ENCODE measurements around the gene IRGC. TPM values are rescaled to one million over a fixed set of nuclear protein-coding genes. Genes with fewer than 3 reads are reported as not detected.

The IRGC gene
- polyA plus RNA-seq, 1 experiment, result not detected

DNA sequence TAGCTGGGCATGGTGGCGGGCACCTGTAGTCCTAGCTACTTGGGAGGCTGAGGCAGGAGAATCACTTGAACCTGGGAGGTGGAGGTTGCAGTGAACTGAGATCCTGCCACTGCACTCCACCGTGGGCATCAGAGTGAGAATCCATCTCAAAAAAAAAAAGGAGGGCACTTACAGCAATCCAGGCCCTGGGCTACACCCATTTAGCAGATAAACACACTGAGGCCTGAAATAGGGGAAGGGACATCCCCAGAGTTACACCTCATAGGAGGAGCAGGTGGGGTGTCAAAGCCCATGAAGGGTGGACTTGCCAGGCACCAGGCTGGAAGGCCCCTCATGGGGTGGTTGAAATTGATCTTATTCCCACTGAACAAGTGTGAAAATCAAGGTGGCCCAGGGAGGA is 32.0 kb upstream of the IRGC start:
- no peaks in the 10 kb centered on the region for H3K27me3 ChIP-seq (ENCODE audit: control insufficient read depth, insufficient read depth, low read length)
- POLR2A ChIA-PET, result no interaction called here
- no peak overlapping the region for H3K4me3 ChIP-seq (ENCODE audit: low read depth, low read length)
- TF ChIP-seq CTCF (IDR thresholded peaks at IDR 0.05; ENCODE audit: insufficient read depth, low read depth, low read length), result no peak
- H3K36me3 ChIP-seq (ENCODE audit: control insufficient read depth, insufficient read depth, low read length), result no peaks in the 10 kb centered on the region
- no peak for DNase-seq (ENCODE audit: low read depth)
- CTCF ChIA-PET, result no interaction called here

DNA sequence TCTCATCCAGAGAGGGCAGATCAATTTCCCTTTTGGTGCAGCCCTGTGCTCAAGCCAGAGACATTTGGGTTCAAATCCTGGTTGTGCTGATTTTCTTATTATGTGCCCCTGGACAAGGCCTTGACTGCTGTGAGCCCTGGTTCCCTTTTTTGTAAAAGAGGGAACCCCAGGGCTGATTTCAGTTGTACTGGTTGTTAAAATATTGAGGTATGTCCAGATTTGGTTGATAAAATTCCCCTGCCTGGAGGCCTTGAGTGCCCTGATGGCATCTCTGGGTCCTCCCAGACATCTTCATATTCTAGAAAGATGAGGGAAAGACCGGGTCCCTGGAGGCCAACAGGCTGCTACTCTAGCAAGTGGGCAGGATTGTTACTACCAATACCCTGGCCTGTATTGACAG is 31.6 kb upstream of the IRGC start:
- TF ChIP-seq CTCF (IDR thresholded peaks at IDR 0.05; ENCODE audit: insufficient read depth, low read depth, low read length), result no peak
- no peak overlapping the region for H3K4me3 ChIP-seq (ENCODE audit: low read depth, low read length)
- no peak for DNase-seq (ENCODE audit: low read depth)
- H3K27me3 ChIP-seq (ENCODE audit: control insufficient read depth, insufficient read depth, low read length), result no peaks in the 10 kb centered on the region
- no peaks in the 10 kb centered on the region for H3K36me3 ChIP-seq (ENCODE audit: control insufficient read depth, insufficient read depth, low read length)
- ChIA-PET POLR2A (no interaction called here), CTCF (no interaction called here)

GRCh38 chr19:43687660-43687997 is 28.2 kb upstream of the IRGC start:
- Histone ChIP-seq H3K27me3 (ENCODE audit: control insufficient read depth, insufficient read depth, low read length) (no peaks in the 10 kb centered on the region), H3K36me3 (ENCODE audit: control insufficient read depth, insufficient read depth, low read length) (no peaks in the 10 kb centered on the region), H3K4me3 (ENCODE audit: low read depth, low read length) (no peak overlapping the region)
- no peak for DNase-seq (ENCODE audit: low read depth)
- no peak for TF ChIP-seq CTCF (IDR thresholded peaks at IDR 0.05; ENCODE audit: insufficient read depth, low read depth, low read length)
- ChIA-PET CTCF (interaction anchor here (0.6 to 1.0 kb wide), 2 partner anchors 9 to 84 kb away, joined by 3 to 6 read pairs; no protein-coding TSS in a partner anchor), POLR2A (no interaction called here)

DNA sequence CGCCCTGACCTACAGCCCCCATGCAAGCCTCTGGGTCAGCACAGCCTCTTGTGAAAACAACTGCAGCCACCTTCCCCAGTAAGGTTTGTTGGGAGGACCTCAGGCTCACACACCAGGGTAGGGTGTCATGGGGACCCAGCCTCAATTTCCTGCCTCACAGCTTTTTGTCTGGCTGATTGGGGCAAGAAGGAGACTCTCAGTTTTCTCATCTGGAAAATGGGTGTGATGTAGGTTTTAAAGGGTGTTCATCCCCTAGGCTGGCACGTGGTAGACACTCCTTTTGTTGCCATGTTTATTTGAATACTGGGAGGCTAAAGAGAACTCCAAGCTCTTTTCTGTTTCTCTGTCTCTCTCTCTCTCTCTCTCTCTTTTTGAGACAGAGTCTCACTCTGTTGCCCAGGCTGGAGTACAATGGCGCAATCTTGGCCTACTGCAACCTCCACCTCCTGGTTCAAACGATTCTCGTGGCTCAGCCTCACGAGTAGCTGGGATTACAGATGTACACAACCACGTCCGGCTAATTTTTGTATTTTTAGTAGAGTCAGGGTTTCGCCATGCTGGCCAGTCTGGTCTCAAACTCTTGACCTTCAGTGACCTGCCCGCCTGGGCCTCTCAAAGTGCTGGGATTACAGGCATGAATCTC is 27.7 kb upstream of the IRGC start:
- CTCF ChIA-PET, result interaction anchor here (0.6 kb wide), 1 partner anchor 83 kb away, joined by 3 read pairs; no protein-coding TSS in a partner anchor
- Histone ChIP-seq H3K27me3 (ENCODE audit: control insufficient read depth, insufficient read depth, low read length) (no peaks in the 10 kb centered on the region), H3K4me3 (ENCODE audit: low read depth, low read length) (no peak overlapping the region), H3K36me3 (ENCODE audit: control insufficient read depth, insufficient read depth, low read length) (no peaks in the 10 kb centered on the region)
- POLR2A ChIA-PET, result no interaction called here
- no peak for DNase-seq (ENCODE audit: low read depth)
- TF ChIP-seq CTCF (IDR thresholded peaks at IDR 0.05; ENCODE audit: insufficient read depth, low read depth, low read length), result no peak

- CTCF ChIA-PET, result interaction anchor here (0.6 kb wide), 1 partner anchor 166 kb away, joined by 3 read pairs; no protein-coding TSS in a partner anchor
These were observed 25.4 kb upstream of the IRGC start for GRCh38 chr19:43690444-43690843.

More at GRCh38 chr19:43690444-43690843, 25.4 kb upstream of the IRGC start:
- DNase-seq (ENCODE audit: low read depth), result no peak
- Histone ChIP-seq H3K27me3 (ENCODE audit: control insufficient read depth, insufficient read depth, low read length) (0 out of 2 replicates have a peak, but pooled peaks cover 2% of the 10 kb centered on the region), H3K36me3 (ENCODE audit: control insufficient read depth, insufficient read depth, low read length) (no peaks in the 10 kb centered on the region), H3K4me3 (ENCODE audit: low read depth, low read length) (no peak overlapping the region)
- no peak for TF ChIP-seq CTCF (IDR thresholded peaks at IDR 0.05; ENCODE audit: insufficient read depth, low read depth, low read length)
- POLR2A ChIA-PET, result no interaction called here
